NK-92 treated with Interleukin-12 subunit alpha and Interleukin-12 subunit beta, amount 100 ng/mL, for 24 hours (cell line): ENCODE measurements around the gene PKIG.
"Not testable (repeated sequence)": the region's sequence is repeated elsewhere in the genome, so short reads cannot be mapped to it uniquely, and the experiment has no call there.

Experiments
- DNase-seq: peaks from one replicate; lab custom pipeline; 2025; lab: John Stamatoyannopoulos, UW

The PKIG gene

GRCh38 chr20:44642203-44643153 is 60.1 kb downstream of the PKIG start:
- no peak for DNase-seq

- no peak for DNase-seq
Measured at GRCh38 chr20:44643154-44643519, 60.8 kb downstream of the PKIG start.

GRCh38 chr20:44643596-44644229 is 61.3 kb downstream of the PKIG start:
- DNase-seq: no peak

GRCh38 chr20:44644230-44644617 is 61.8 kb downstream of the PKIG start:
- DNase-seq: no peak

GRCh38 chr20:44644667-44645131 is 62.3 kb downstream of the PKIG start:
- DNase-seq: no peak

- DNase-seq: no peak
Measured at GRCh38 chr20:44646023-44646640, 63.8 kb downstream of the PKIG start.

- no peak for DNase-seq
Measured at GRCh38 chr20:44646641-44647274, 64.4 kb downstream of the PKIG start.

- no peak for DNase-seq
Measured at GRCh38 chr20:44648068-44648467, 65.7 kb downstream of the PKIG start.

- no peak for DNase-seq
Measured at GRCh38 chr20:44648579-44648978, 66.2 kb downstream of the PKIG start.

- no peak for DNase-seq
Measured at GRCh38 chr20:44649126-44649525, 66.7 kb downstream of the PKIG start.

GRCh38 chr20:44649976-44650375 is 67.6 kb downstream of the PKIG start:
- DNase-seq: no peak

GRCh38 chr20:44650771-44651433 is 68.5 kb downstream of the PKIG start:
- DNase-seq: no peak

- DNase-seq: no peak
Measured at GRCh38 chr20:44651434-44651683, 69.0 kb downstream of the PKIG start.

GRCh38 chr20:44651684-44652423 is 69.5 kb downstream of the PKIG start, which contains the start of gene ADA:
TSS of gene ADA (minus strand) at chr20:44651699. CDS start at chr20:44651607, 92 bp downstream.
- no peak for DNase-seq

GRCh38 chr20:44653546-44653945 is 71.2 kb downstream of the PKIG start:
- DNase-seq: no peak

- DNase-seq: not testable (repeated sequence)
Measured at GRCh38 chr20:44654210-44654609, 71.8 kb downstream of the PKIG start.

GRCh38 chr20:44656448-44656847 is 74.1 kb downstream of the PKIG start:
- no peak for DNase-seq

GRCh38 chr20:44657875-44658274 is 75.5 kb downstream of the PKIG start:
- DNase-seq: no peak

GRCh38 chr20:44658810-44659209 is 76.4 kb downstream of the PKIG start:
- no peak for DNase-seq

- no peak for DNase-seq
Measured at GRCh38 chr20:44659931-44660330, 77.6 kb downstream of the PKIG start.

GRCh38 chr20:44660581-44660980 is 78.2 kb downstream of the PKIG start:
- no peak for DNase-seq
